Measurements from ENCODE around the gene GUCY2F.

- no peak for TF ChIP-seq CTCF (IDR thresholded peaks at IDR 0.05; ENCODE audit: low read depth, low read length, poor library complexity, severe bottlenecking)
- TF ChIP-seq EZH2phosphoT487 (IDR thresholded peaks at IDR 0.05; ENCODE audit: borderline replicate concordance, low read length): no peak
Observed at GRCh38 chrX:109498434-109498833, 16.5 kb upstream of the GUCY2F start.

All from DOHH2 (cell line).